HG03521 (cell line): ENCODE results near the gene TMEM151A.
"Not testable (repeated sequence)": the region's sequence is repeated elsewhere in the genome, so short reads cannot be mapped to it uniquely, and the experiment has no call there.

Experiments
- ATAC-seq: cut with Tn5 transposase; IDR thresholded peaks from one replicate; pipeline ENCODE4 v1.9.1; 2021; ENCODE audit warnings: mild to moderate bottlenecking, moderate library complexity; ENCODE audit not compliant: unreplicated experiment

Gene TMEM151A

DNA sequence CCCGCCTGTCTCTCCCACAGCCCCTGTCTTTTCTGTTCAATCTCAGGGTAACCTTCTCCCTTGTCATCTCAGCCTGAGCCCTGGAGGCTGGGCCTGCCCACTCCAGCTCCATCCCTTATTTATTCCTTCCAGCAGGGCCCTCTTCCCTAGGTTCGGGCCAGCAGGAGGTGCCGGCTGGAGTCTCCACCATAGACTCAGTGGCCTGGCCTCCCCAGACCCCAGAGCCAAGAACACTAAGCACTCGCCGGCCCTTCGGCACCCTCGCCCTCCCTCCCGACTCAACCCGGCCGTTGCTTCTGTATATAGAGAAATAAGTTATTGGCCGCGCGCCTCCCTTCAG lies 24.7 kb upstream of the TMEM151A start:
- no peak for ATAC-seq

GRCh38 chr11:66267379-66268243 lies 24.1 kb upstream of the TMEM151A start:
- ATAC-seq: peak; percentile 36

- ATAC-seq: peak; percentile 77
Observed at GRCh38 chr11:66268244-66268951, 23.3 kb upstream of the TMEM151A start, which contains the start of gene RAB1B. Gene RAB1B, plus strand, starts transcription at chr11:66268639. Its CDS starts 41 bp downstream, at chr11:66268680.

GRCh38 chr11:66268952-66269905 lies 22.5 kb upstream of the TMEM151A start:
- no peak for ATAC-seq

DNA sequence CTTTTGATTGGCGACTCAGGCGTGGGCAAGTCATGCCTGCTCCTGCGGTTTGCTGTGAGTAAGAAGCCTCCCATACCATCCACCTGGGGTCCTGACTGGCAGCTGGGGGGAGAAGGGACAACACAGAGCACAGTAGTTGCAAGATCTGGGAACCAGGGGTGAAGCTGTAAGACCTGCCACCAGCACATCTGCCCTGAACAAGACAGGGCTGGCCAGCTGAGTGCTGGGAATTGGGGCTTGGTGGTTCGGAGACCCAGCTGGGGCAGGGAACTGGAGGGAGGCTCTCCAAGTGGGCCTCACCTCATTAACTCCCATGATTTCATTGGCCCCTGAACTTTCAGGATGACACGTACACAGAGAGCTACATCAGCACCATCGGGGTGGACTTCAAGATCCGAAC lies 19.9 kb upstream of the TMEM151A start:
- no peak for ATAC-seq

GRCh38 chr11:66272596-66272995 lies 19.1 kb upstream of the TMEM151A start:
- no peak for ATAC-seq

DNA sequence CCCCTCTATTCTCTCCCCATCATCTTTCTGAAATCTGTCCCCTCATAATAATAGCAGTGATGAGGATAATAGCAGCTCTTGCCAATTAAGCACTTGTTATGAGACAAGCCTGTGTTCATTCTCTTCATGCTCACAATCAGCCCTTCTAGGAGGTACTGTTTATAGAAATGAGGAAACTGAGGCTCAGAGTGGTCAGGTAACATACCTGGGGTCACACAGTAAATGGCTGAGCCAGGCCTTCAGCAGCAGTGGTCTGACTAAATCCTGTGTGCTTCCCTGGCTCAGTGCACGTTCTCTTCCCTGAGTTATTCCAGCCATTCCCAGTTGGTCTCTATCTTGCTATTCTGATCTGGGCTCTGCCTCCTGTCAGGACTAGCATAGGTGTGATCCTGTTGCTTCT lies 17.5 kb upstream of the TMEM151A start:
- ATAC-seq: no peak

DNA sequence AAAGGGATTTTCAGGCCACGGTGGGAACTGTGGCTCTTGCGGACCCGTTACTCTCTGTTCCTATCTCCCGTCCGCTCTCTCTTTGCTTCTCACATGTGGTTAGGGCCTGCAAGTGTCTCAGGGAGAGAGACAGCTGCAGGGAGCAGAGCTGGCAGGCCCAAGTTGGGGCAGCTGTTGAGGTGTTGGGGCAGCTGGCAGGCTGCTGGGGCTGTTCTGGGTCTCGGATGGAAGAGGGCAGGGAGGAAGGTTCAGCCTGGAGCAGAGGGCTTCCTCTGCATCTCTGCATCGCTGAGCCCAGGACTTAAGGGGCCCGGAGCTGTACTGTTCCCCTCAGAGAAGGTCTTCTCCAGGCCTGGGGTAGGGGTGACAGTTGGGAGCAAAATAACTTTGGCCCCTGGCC lies 16.3 kb upstream of the TMEM151A start:
- no peak for ATAC-seq

DNA sequence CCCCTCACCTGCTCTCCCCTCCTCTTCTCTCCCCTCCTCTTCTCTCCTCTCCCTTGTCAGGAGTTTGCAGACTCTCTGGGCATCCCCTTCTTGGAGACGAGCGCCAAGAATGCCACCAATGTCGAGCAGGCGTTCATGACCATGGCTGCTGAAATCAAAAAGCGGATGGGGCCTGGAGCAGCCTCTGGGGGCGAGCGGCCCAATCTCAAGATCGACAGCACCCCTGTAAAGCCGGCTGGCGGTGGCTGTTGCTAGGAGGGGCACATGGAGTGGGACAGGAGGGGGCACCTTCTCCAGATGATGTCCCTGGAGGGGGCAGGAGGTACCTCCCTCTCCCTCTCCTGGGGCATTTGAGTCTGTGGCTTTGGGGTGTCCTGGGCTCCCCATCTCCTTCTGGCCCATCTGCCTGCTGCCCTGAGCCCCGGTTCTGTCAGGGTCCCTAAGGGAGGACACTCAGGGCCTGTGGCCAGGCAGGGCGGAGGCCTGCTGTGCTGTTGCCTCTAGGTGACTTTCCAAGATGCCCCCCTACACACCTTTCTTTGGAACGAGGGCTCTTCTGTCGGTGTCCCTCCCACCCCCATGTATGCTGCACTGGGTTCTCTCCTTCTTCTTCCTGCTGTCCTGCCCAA lies 15.6 kb upstream of the TMEM151A start:
- ATAC-seq: no peak

DNA sequence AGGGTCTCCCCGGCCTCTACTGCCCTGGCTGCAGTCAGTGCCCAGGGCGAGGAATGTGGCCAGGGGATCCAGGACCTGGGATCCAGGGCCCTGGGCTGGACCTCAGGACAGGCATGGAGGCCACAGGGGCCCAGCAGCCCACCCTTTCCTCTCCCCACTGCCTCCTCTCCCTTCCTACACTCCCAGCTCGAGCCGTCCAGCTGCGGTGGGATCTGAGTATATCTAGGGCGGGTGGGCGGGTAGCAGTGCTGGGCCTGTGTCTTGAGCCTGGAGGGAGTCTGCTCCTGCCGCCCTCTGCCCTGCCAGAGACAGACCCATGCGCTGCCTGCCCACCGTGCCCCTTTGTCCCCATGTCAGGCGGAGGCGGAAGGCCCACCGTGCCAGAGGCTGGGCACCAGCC lies 15.1 kb upstream of the TMEM151A start:
- ATAC-seq: not testable (repeated sequence)

DNA sequence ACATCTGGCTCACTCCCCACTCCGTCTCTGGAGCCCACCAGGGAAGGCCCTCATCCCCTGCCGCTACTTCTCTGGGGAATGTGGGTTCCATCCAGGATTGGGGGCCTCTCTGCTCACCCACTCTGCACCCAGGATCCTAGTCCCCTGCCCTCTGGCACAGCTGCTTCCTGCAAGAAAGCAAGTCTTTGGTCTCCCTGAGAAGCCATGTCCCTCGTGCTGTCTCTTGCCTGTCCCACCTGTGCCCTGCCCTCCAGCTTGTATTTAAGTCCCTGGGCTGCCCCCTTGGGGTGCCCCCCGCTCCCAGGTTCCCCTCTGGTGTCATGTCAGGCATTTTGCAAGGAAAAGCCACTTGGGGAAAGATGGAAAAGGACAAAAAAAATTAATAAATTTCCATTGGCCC lies 14.6 kb upstream of the TMEM151A start:
- ATAC-seq: not testable (repeated sequence)

- ATAC-seq: no peak
Observed at GRCh38 chr11:66277471-66278362, 14.0 kb upstream of the TMEM151A start, which contains the start of gene CNIH2. Gene CNIH2, plus strand, starts transcription at chr11:66278175. Its CDS starts 282 bp downstream, at chr11:66278457.

GRCh38 chr11:66278363-66279091 lies 13.2 kb upstream of the TMEM151A start:
- no peak for ATAC-seq

DNA sequence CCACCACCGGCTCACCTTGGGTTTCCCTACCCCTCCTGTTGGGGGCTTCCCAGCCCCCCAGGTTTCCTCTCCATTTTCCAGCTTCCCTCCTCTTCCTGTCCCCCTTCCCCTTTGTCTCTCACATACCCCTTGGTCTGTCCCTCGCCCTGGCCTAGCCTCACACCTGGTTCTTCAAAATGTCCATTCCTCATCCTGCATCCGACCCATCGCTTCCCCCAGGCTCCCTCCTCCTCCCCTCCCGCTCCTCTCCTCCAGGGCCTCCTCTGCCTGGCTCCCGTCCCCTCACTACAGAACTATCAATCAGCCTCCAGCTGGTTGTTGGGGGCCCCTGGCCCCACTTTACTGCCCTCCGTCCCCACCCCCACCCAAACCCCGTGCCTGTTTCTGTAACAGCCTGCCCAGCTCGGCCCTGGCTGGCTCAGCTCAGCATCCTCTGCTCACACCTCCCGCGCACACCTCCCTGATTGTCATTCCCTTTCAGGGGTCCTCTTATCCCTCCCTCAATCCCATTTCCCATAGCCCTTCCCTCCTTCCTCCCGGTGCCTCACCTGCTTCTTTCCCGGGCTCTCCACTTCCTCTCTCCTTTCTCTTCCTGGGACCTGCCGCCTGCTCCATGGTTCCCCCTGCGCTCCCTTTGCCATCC lies 12.5 kb upstream of the TMEM151A start:
- no peak for ATAC-seq

GRCh38 chr11:66280428-66280827 lies 11.3 kb upstream of the TMEM151A start:
- ATAC-seq: no peak

GRCh38 chr11:66281001-66281400 lies 10.7 kb upstream of the TMEM151A start:
- ATAC-seq: no peak

DNA sequence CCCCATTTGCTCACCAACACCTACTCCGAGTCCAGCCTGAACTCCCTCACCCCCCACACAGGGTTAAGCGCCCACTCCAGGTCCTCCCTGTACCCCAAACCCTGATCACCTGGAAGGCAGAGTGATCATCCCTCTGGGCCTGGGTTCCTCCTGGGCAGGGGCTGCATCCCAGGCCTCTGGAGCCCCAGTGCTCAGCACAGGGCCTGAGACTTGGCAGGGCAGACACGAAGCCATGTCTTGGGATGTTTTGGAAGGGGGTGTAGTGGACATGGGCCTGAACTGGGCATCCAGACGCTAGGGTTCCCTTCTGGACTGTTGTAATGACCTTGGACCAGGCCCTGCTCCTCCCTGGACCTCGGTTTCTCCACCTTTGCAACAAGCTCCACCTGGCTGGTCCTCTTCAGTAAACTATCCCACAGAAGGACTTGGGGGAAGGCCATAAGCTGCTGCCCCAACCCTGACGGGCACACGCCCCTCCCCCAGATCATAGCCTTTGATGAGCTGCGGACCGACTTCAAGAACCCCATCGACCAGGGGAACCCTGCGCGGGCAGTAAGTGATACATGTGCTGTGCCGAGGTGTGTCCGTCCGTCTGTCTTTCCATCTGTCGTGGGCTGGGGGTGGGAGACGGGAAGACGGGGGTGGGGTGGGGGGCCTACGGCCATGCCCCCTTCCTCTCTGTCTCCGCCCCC lies 9.8 kb upstream of the TMEM151A start:
- no peak for ATAC-seq
